Uterus (tissue), 4 donors: Measurements from ENCODE around the gene GHRL. TPM values are rescaled to one million over a fixed set of nuclear protein-coding genes. Genes with fewer than 3 reads are reported as not detected.

Experiments used
- DNase-seq, 2 donors: peaks; one replicate each; pipeline ENCODE4 v3.0.0-alpha.2; 2019 to 2020
- H3K27ac ChIP-seq, 2 donors: fragments of 200-600 bp; sonication (generic); 1 replicate in 1 of 2; 2 replicates in 1 of 2; pipeline ENCODE4 v1.5.1; 2016 to 2018
- H3K27me3 ChIP-seq, 2 donors: fragments of 200-600 bp; sonication (generic); one replicate each; pipeline ENCODE4 v1.5.1; 2018 to 2019; ENCODE audit warnings: control low read depth in 1 of 2
- H3K36me3 ChIP-seq, 2 donors: fragments of 200-600 bp; sonication (generic); one replicate each; pipeline ENCODE4 v1.5.1; 2019; ENCODE audit warnings: control low read depth in 1 of 2
- H3K4me1 ChIP-seq, 2 donors: fragments of 200-600 bp; sonication (generic); one replicate each; pipeline ENCODE4 v1.5.1; 2018 to 2019; ENCODE audit warnings: control low read depth in 1 of 2
- H3K4me3 ChIP-seq, 2 donors: fragments of 200-600 bp; sonication (generic); 1 replicate in 1 of 2; 2 replicates in 1 of 2; pipeline ENCODE4 v1.5.1; 2018 to 2019; ENCODE audit warnings: mild to moderate bottlenecking in 1 of 2
- H3K9me3 ChIP-seq, 2 donors: fragments of 200-600 bp; sonication (generic); one replicate each; pipeline ENCODE4 v1.5.1; 2019; ENCODE audit warnings: control low read depth in 1 of 2
- POLR2A ChIP-seq, 2 donors: fragments of 450-650 bp; IDR thresholded peaks; one replicate each; pipeline ENCODE4 v1.6.1; 2016; ENCODE audit warnings: antibody characterized with exemption in 2 of 2, mild to moderate bottlenecking in 1 of 2, moderate library complexity in 1 of 2
- intact Hi-C: fragments of 100-400 bp; cut with DNase I; formaldehyde crosslinking; loops from one replicate; pipeline ENCODE4 v1.15.1; 2023; ENCODE audit warnings: low total_unique reads
- total RNA-seq, 4 donors: library from RNA; depleted of rRNA in 3 of 4; stranded (reverse); fragments of >200 nt in 3 of 4; gene quantifications; one replicate each; pipeline versions ENCODE4 v1.1.0 to v1.2.4, GENCODE V29; 2014 to 2023
- TF ChIP-seq, protein P1 (sequence below), 4 experiments: fragments of 200-600 bp in 2 of 4; fragments of 450-650 bp in 2 of 4; sonication (generic) in 2 of 4; IDR thresholded peaks; one replicate each; pipeline ENCODE4 v1.5.1; 2016 to 2019; ENCODE audit warnings: antibody characterized with exemption in 4 of 4, mild to moderate bottlenecking in 2 of 4, moderate library complexity in 1 of 4
- donor health status: DM: yes; HTN: yes; CAD: no.

The GHRL gene
- total RNA-seq, 4 donors from 2014 or later: 7.9 TPM; not detected in 3

DNA sequence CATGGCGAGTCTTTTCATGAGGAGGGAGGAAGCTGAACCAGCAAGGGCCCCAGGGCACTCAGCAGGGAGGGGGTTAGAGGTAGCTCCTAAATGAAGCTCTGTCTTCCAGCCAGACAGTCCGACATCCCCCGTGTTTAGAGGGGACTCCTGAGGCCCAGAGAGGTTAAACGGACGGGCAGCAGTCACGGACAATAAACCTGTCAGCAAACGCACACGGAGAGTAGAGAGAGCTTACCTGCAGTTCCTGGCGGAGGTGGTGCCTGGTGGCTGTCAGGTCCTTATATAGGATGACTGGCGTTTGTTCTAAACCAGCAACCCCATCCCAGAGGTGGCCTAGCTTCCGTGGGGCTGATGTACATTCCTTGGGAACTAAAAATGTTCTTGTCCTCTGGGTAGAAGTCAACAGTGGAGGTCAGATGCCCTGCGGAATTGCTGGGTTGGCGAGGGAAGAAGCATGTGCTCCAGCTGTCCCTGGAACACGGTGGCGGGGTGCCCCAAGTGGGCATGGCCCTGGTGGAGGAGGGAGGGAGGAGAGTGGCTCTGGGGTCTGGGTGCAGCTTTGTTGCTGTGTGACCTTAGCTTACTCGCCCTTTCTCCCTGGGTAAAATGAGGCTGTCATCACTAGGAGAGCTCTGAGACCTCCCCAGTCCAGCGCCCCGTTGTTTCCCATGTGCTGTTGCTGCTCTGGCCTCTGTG lies 2.1 kb downstream of the GHRL start:
- H3K9me3 ChIP-seq: no peaks in the 10 kb centered on the region
- H3K36me3 ChIP-seq: no peaks in the 10 kb centered on the region
- no peak overlapping the region for H3K27ac ChIP-seq
- TF ChIP-seq, protein P1, sequence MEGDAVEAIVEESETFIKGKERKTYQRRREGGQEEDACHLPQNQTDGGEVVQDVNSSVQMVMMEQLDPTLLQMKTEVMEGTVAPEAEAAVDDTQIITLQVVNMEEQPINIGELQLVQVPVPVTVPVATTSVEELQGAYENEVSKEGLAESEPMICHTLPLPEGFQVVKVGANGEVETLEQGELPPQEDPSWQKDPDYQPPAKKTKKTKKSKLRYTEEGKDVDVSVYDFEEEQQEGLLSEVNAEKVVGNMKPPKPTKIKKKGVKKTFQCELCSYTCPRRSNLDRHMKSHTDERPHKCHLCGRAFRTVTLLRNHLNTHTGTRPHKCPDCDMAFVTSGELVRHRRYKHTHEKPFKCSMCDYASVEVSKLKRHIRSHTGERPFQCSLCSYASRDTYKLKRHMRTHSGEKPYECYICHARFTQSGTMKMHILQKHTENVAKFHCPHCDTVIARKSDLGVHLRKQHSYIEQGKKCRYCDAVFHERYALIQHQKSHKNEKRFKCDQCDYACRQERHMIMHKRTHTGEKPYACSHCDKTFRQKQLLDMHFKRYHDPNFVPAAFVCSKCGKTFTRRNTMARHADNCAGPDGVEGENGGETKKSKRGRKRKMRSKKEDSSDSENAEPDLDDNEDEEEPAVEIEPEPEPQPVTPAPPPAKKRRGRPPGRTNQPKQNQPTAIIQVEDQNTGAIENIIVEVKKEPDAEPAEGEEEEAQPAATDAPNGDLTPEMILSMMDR (IDR thresholded peaks at IDR 0.05): no peak
- TF ChIP-seq POLR2A (IDR thresholded peaks at IDR 0.05): no peak
- H3K4me1 ChIP-seq: no peaks in the 10 kb centered on the region
- no peak for DNase-seq
- H3K4me3 ChIP-seq: no peak overlapping the region
- intact Hi-C loops: no loop called here
- H3K27me3 ChIP-seq: no peaks in the 10 kb centered on the region

DNA sequence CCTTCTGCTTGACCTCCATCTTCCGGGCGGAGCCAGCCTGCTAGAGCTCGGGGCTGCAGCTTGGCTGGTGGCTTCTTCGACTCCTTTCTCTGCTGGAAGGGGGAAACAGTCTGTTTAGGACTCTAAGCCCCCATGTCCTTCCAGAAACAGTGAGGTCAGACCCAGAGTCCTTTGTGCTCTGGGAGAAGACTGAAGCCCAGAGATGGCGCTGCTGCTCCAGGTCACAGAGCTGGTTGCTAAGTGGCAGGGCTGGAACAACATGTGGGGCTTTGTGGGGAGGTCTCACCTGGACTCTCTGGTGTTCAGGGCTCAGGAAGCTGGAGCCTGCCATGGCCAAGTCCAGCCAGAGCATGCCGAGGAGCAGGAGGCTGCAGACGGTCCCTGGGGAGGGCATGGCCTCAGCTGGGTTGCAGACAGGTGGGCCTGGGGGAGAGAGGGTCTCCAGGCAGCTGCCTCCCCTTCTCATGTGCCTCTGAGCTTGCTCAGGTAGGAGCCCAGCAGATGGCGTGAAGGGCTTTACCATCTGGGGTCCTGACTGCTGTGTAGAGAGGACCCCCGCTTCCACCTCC lies 2.9 kb downstream of the GHRL start:
- no peaks in the 10 kb centered on the region for H3K27me3 ChIP-seq
- no peaks in the 10 kb centered on the region for H3K9me3 ChIP-seq
- H3K27ac ChIP-seq: no peak overlapping the region
- no peak overlapping the region for H3K4me3 ChIP-seq
- H3K36me3 ChIP-seq: no peaks in the 10 kb centered on the region
- H3K4me1 ChIP-seq: no peaks in the 10 kb centered on the region
- TF ChIP-seq POLR2A (IDR thresholded peaks at IDR 0.05): no peak
- TF ChIP-seq, protein P1 (IDR thresholded peaks at IDR 0.05): no peak
- no peak for DNase-seq
- intact Hi-C loops: no loop called here

DNA sequence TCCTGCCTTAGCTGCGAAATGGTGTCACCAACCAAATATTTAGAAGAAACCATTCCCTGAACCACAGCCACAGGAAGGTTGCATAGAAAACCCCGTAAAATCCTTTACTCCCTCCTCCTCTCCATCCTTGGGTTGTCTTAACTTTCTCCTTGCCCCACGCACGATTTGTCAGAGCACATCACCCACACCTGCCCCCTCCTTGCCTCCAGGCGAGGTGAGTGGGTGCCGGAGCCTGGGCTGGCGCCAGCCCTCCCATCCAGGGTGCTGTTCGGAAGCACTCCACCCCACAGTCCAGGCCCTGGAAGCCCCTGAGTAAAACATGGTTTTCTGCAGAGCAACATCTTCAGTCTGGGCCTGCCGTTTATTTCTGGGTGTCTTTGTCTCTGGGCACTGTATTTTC lies 3.7 kb downstream of the GHRL start:
- intact Hi-C loops: no loop called here

DNA sequence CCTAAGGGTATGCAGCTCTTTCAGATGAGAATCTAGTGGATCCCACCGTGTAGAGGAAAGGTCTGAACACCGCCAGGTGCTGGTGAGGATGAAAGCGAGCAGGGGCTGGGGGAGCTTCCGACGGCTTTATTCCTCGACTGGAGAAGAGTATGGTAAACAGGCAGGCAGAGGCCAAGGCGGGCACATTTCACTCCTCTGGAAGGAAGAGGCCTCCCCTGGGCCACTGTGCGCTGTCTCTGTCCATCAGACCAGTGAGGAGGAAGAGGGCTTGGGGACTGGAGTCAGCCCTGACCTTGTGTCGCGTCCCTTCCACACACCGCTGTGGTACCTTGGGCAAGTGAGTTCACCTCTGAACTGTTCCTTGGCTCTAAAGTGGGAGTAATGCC lies 4.2 kb downstream of the GHRL start:
- Histone ChIP-seq H3K9me3 (no peaks in the 10 kb centered on the region), H3K36me3 (no peaks in the 10 kb centered on the region), H3K4me3 (no peak overlapping the region), H3K27me3 (no peaks in the 10 kb centered on the region), H3K4me1 (no peaks in the 10 kb centered on the region), H3K27ac (no peak overlapping the region)
- TF ChIP-seq POLR2A (IDR thresholded peaks at IDR 0.05): no peak
- TF ChIP-seq, protein P1 (IDR thresholded peaks at IDR 0.05): no peak
- no peak for DNase-seq
- intact Hi-C loops: no loop called here

More for the DNA sequence above, 3.7 kb downstream of the GHRL start:
- H3K27me3 ChIP-seq: no peaks in the 10 kb centered on the region
- H3K27ac ChIP-seq: no peak overlapping the region
- no peaks in the 10 kb centered on the region for H3K4me1 ChIP-seq
- no peaks in the 10 kb centered on the region for H3K36me3 ChIP-seq
- no peaks in the 10 kb centered on the region for H3K9me3 ChIP-seq
- no peak for DNase-seq
- TF ChIP-seq, protein P1 (IDR thresholded peaks at IDR 0.05): no peak
- TF ChIP-seq POLR2A (IDR thresholded peaks at IDR 0.05): no peak
- no peak overlapping the region for H3K4me3 ChIP-seq

DNA sequence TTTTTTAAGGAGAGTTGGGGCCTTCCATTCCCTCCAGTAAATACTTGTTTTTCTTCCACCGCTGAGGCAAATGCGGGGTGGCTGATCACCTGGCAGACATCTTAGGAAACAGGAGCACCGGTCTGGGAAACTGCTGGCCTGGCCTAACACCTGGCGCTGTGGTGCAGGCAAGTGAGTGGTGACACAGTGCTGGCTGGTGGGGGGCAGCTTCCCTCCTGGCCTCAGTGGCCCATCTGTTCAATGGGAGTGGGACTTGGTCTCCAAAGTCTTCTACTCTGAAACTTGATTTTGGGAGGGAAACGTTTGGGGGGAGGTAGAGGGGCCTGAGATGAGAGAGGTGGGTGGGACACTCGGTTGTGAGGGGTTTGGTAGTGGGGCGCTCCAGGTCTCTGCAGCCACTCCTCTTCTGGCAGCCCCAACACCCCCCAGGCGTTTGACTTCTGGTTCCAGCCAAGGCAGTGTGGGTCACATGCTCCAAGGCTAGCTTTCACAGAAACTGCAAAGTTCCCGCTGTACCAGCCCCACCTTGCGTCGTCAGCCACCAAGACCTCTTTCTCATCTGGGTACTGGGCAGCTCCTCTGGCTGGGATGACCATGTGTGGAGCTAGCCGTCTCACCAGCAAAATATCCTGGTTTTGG lies 4.7 kb downstream of the GHRL start:
- no peak overlapping the region for H3K27ac ChIP-seq
- no peak overlapping the region for H3K4me3 ChIP-seq
- DNase-seq: no peak
- no peak for TF ChIP-seq POLR2A (IDR thresholded peaks at IDR 0.05)
- TF ChIP-seq, protein P1 (IDR thresholded peaks at IDR 0.05): no peak
- H3K27me3 ChIP-seq: no peaks in the 10 kb centered on the region
- intact Hi-C loops: no loop called here
- H3K36me3 ChIP-seq: no peaks in the 10 kb centered on the region
- no peaks in the 10 kb centered on the region for H3K9me3 ChIP-seq
- H3K4me1 ChIP-seq: no peaks in the 10 kb centered on the region
